ENCODE measurements around the gene NR1H2. TPM values are rescaled to one million over a fixed set of nuclear protein-coding genes. Genes with fewer than 3 reads are reported as not detected.
"Not testable (repeated sequence)": the region's sequence is repeated elsewhere in the genome, so short reads cannot be mapped to it uniquely, and the experiment has no call there.

NR1H2 gene
- total RNA-seq, 2 experiments from 2014 or later = 73.9 to 75.6 TPM

DNA sequence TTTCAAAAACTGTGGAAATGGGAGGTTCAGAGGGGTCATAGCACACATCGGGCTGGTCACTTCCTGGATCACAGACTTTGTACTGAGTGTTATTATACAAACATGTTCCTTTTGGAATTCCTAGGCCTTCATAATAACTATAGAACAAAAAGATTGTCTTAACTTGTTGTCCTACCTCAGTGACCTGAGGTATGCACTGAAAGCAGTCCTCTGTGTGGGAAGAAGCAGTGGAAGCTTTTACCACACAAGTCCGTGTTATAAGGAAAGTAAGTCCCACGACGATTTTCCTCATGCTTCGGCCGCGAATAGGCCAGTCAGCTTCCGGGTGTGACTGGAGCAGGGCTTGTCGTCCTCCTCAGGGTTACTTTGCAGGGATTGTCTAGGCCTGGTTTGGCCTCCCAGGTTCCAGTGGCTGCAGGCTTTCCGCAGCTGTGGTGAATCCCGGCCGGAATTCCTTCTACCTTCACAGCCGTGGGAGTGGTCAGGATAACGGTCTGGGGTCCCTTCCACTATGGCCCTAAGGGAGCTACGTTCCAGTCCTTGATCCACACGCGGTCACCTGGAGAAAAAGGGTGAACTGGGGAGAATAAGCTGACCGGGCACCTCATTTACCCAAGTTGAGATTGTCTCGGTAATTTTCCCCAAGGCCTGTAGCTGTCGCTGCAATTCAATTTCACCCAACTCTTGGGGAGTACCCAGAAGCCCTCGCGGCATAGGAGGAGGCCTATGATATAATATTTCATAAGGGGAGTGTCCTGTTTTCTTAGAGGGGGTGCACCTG, 26.8 kb upstream of the NR1H2 start:
- Mint-ChIP-seq H3K4me3 (no peak overlapping the region), H3K27me3 (no peaks in the 10 kb centered on the region), H3K9me3 (peaks cover 6% of the 10 kb centered on the region), H3K27ac (no peak overlapping the region), H3K36me3 (peaks cover 9% of the 10 kb centered on the region), H3K4me1 (ENCODE audit: low read depth) (peaks cover 39% of the 10 kb centered on the region)
- ChIA-PET CTCF (interaction anchor here (1.1 kb wide), 1 partner anchor 21 kb away, joined by 3 read pairs; the partner anchor contains the start of gene KCNC3), POLR2A (no interaction called here)
- intact Hi-C loops (cut with micrococcal nuclease) = no loop called here
- DNase-seq = no peak

DNA sequence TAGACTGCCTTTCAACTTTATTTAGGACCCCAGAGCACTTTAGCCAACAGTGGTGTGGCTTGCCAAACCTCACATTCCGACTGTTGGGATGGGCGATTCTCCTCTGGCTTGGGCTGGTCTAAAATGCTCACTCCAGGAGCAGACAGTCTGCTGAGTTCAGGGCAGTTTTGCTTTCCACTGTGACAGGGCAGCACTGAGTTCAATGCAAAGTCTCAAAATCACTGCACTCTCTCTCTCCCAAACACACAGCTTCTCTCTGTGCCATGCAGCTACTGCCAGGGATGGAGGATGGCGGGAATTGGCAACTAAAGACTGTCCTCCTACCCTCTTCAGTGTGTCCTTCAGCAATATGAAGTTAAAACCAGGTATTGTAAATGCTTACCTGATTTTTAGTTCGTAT, 24.0 kb upstream of the NR1H2 start:
- Mint-ChIP-seq H3K27me3 (no peaks in the 10 kb centered on the region), H3K4me3 (no peak overlapping the region), H3K36me3 (no peaks in the 10 kb centered on the region), H3K27ac (no peak overlapping the region), H3K4me1 (ENCODE audit: low read depth) (peaks cover 24% of the 10 kb centered on the region), H3K9me3 (no peaks in the 10 kb centered on the region)
- CTCF ChIA-PET = interaction anchor here (0.7 to 1.0 kb wide), 4 partner anchors 12 to 127 kb away, joined by 3 read pairs; no protein-coding TSS in a partner anchor
- DNase-seq = no peak
- POLR2A ChIA-PET = interaction anchor here (0.6 to 1.3 kb wide), 2 partner anchors 23 to 33 kb away, joined by 3 read pairs; partner anchors contain the start of gene KCNC3
- intact Hi-C loops (cut with micrococcal nuclease) = no loop called here

DNA sequence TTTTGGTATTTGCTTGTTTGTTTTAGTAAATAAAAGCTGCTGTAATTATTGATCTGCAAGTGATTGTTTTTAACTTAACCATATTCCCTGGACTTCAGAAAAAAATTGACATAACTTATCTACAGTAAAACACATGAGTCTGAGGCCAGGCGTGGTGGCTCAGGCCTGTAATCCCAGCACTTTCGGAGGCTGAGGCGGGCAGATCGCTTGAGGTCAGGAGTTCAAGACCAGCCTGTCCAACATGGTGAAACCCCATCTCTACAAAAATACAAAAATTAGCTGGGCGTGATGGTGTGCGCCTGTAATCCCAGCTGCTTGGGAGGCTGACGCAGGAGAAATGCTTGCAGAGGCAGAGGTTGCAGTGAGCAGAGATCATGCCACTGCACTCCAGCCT, 22.8 kb upstream of the NR1H2 start:
- H3K36me3 Mint-ChIP-seq; DNase-seq; H3K27me3 Mint-ChIP-seq; POLR2A ChIA-PET; H3K9me3 Mint-ChIP-seq; H3K4me3 Mint-ChIP-seq; H3K27ac Mint-ChIP-seq; intact Hi-C loops (cut with micrococcal nuclease): not testable (repeated sequence)
- CTCF ChIA-PET = interaction anchor here (0.6 to 0.7 kb wide), 2 partner anchors 114 to 773 kb away, joined by 3 to 4 read pairs; partner anchors contain the start of gene NOSIP
- H3K4me1 Mint-ChIP-seq (ENCODE audit: low read depth) = peaks cover 21% of the 10 kb centered on the region

- ChIA-PET CTCF (interaction anchor here (0.6 to 2.8 kb wide), 34 partner anchors 10 to 565 kb away, joined by 3 to 60 read pairs (median 5); partner anchors contain the start of genes JOSD2, KCNC3, NAPSA and NR1H2), POLR2A (interaction anchor here (1.0 to 2.7 kb wide), 7 partner anchors 12 to 120 kb away, joined by 3 to 12 read pairs (median 5); partner anchors contain the start of genes GARIN5A, NR1H2 and POLD1)
- no peaks in the 10 kb centered on the region for H3K9me3 Mint-ChIP-seq
- H3K36me3 Mint-ChIP-seq = peaks cover 33% of the 10 kb centered on the region
- intact Hi-C loops (cut with micrococcal nuclease) = loop anchor here (1.0 to 5.0 kb wide), 6 partner anchors 12 to 426 kb away; partner anchors contain the start of gene NR1H2
- peak overlapping the region; percentile 93 for H3K27ac Mint-ChIP-seq
- DNase-seq = no peak
- no peaks in the 10 kb centered on the region for H3K27me3 Mint-ChIP-seq
- peaks cover 46% of the 10 kb centered on the region for H3K4me1 Mint-ChIP-seq (ENCODE audit: low read depth)
- peak overlapping the region; percentile 81 for H3K4me3 Mint-ChIP-seq
These were observed 19.5 kb upstream of the NR1H2 start for GRCh38 chr19:50356691-50357177.

DNA sequence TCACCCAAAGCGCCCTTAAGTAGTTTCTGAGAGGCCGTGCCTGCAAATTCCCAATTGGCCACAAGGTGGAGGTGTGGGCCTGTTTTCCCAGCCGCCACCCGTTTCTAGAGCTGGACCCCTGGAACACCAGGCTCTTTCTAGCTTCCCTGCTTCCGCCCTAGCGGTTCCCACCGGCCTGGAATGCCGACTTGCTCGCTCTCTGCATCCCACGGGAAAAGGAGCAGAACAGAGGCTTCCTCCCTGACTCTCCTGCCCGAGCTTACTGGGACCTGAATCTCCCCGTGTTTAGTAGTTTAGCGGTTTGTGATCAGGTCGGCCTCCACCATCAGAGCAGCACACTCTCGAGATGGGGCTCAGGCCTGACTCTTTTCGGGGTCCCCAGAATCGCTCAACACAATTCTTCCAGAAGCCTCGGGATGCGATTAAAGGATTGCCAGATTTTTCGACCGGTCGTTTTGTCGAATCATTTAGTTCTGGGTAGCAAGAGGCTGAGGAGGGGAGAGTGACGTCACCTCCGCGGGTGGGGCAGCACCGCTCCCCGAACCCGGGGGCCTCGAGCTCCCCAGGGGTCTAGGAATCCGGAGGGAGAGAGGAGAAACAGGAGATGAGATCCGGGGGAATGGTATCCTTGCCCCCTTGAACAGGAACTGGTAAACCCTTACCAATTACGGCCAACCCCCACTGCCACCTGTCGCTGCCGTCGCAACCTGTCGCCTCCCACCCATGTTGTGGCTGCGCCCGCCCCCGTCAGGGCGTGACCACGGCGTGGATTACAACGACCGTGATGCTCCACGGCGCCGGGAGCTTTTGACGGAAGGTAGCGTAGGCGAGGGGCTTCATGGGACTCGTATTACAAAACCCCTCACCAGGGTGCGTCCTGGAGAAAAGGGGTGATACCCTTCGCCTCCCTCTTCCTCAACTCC, 18.8 kb upstream of the NR1H2 start:
- peaks cover 53% of the 10 kb centered on the region for H3K4me1 Mint-ChIP-seq (ENCODE audit: low read depth)
- intact Hi-C loops (cut with micrococcal nuclease) = loop anchor here (1.0 to 5.0 kb wide), 6 partner anchors 11 to 425 kb away; partner anchors contain the start of gene NR1H2
- H3K27me3 Mint-ChIP-seq = no peaks in the 10 kb centered on the region
- peak; percentile 92 for DNase-seq
- H3K27ac Mint-ChIP-seq = peak overlapping the region; percentile 93
- no peaks in the 10 kb centered on the region for H3K9me3 Mint-ChIP-seq
- H3K36me3 Mint-ChIP-seq = peaks cover 39% of the 10 kb centered on the region
- ChIA-PET POLR2A (interaction anchor here (0.6 to 2.7 kb wide), 11 partner anchors 10 to 154 kb away, joined by 3 to 12 read pairs (median 3); partner anchors contain the start of genes GARIN5A, JOSD2, NR1H2 and POLD1), CTCF (interaction anchor here (0.6 to 2.8 kb wide), 35 partner anchors 11 to 565 kb away, joined by 3 to 60 read pairs (median 5); partner anchors contain the start of genes JOSD2, KCNC3, NAPSA and NR1H2)
- H3K4me3 Mint-ChIP-seq = peak overlapping the region; percentile 81

DNA sequence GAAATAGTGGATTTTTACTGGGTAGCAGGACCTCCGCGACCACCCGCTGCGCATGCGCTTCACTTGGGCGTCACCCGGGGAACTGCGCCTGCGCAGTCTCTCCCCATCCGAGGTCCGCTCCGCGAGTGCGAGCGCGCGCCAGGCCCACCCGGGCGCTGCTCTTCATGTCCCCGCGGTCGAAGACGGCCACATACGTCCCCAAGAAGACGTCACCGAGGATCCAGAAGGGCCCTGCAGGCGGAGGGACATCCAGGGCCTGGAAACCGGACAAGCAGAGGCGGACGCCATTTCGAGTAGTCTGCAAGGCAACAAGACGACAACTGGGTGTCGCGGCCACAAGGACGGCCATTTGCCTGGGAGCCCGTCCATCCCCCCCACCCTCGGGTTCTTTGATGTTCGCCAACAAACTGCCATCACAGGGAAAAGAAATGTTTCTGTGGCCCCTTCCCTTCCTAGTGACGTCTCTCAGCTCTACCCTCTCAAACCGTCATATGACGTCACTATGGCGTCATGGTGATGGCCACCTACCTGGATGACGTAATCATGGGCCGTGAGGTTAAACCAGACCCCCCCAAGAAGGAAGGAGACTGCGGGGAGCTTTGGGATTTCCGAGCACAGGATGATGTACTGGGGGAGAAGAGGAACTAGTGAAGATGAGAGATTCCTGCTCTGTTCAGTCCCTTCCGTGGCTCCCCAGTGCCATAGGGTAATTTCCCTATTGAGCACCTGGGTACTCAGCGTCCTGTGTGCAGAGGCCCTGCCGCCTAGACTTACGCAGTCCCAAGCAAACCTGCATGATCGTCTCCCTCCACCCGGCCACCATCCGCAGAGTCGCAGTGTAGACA, 17.6 kb upstream of the NR1H2 start:
- ChIA-PET CTCF (interaction anchor here (1.4 to 2.8 kb wide), 8 partner anchors 9 to 424 kb away, joined by 4 to 60 read pairs (median 11); partner anchors contain the start of genes KCNC3, NAPSA, NR1H2 and POLD1), POLR2A (interaction anchor here (1.2 to 2.7 kb wide), 4 partner anchors 10 to 33 kb away, joined by 3 to 12 read pairs (median 8); partner anchors contain the start of gene POLD1)
- Mint-ChIP-seq H3K36me3 (peaks cover 42% of the 10 kb centered on the region), H3K27me3 (no peaks in the 10 kb centered on the region), H3K9me3 (no peaks in the 10 kb centered on the region), H3K4me1 (ENCODE audit: low read depth) (peaks cover 65% of the 10 kb centered on the region), H3K4me3 (peak overlapping the region; percentile 81), H3K27ac (peak overlapping the region; percentile 93)
- peak; percentile 82 for DNase-seq
- intact Hi-C loops (cut with micrococcal nuclease) = loop anchor here (5.0 kb wide), 2 partner anchors 199 to 424 kb away; no protein-coding TSS in a partner anchor

DNA sequence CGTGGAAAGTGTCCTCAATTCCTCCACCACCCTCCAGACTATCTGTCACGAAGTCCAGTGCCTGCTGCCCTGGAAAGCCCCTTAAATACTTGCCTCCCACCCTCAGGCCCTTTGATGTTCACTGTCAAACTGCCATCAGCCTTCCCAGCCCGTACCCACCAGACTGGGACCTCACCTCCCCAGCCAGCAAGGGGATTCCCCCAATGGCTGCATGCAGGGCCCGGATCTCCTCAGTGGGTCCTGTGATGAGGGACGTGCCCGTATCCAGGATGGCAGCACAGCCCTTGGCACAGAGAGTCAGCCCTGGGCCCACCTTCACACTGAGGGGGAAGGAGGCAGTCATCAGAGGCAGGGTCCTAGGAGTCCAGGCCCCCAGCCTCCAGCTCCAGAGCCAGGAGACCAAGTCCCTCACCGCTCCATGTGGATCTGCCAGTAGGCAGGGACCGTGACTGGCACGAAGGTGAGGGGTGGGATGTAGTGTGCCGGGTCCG, 16.9 kb upstream of the NR1H2 start:
- ChIA-PET POLR2A (interaction anchor here (2.7 kb wide), 1 partner anchor 9 kb away, joined by 12 read pairs; no protein-coding TSS in a partner anchor), CTCF (interaction anchor here (1.4 kb wide), 1 partner anchor 10 kb away, joined by 4 read pairs; no protein-coding TSS in a partner anchor)
- no peaks in the 10 kb centered on the region for H3K27me3 Mint-ChIP-seq
- H3K4me3 Mint-ChIP-seq = peak overlapping the region; percentile 81
- DNase-seq = no peak
- H3K4me1 Mint-ChIP-seq (ENCODE audit: low read depth) = peaks cover 67% of the 10 kb centered on the region
- H3K9me3 Mint-ChIP-seq = no peaks in the 10 kb centered on the region
- peak overlapping the region; percentile 93 for H3K27ac Mint-ChIP-seq
- peaks cover 42% of the 10 kb centered on the region for H3K36me3 Mint-ChIP-seq
- intact Hi-C loops (cut with micrococcal nuclease) = loop anchor here (5.0 kb wide), 2 partner anchors 198 to 423 kb away; no protein-coding TSS in a partner anchor

DNA sequence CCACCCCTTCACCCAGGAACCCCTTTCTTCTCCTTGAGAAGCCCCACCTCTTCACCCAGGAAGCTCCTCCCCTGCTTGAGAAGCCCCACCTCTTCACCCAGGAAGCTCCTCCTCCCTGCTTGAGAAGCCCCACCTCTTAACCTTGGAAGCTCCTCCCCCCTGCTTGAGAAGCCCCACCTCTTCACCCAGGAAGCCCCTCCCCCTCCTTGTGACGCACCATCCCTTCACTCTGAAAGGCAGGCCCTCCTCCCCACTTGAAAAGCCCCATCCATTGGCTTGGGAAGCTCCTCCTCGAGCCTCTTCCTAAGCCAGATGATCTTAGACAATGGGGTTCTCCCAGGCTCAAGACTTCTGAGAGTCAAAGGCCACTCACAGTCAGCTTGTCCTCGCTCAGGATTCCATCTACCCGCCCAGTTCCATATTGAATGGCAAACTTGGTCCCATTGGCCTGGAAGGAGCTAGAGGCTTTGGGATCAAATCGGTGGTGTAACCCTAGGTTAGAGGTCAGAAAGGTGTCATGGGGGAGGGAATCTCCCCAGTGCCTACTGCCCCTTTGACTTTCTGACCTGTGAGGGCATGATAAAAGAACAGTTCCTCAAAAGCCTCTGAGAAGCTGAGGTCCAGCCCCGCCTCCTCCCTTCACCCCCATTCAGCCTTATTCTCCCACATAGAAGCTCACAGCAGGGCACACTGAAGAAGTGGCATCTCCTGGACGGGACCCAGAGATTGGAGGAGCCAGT, 14.8 kb upstream of the NR1H2 start:
- H3K4me1 Mint-ChIP-seq (ENCODE audit: low read depth) = peaks cover 81% of the 10 kb centered on the region
- H3K36me3 Mint-ChIP-seq = peaks cover 42% of the 10 kb centered on the region
- ChIA-PET POLR2A (interaction anchor here (1.3 to 1.7 kb wide), 2 partner anchors 15 to 23 kb away, joined by 3 to 4 read pairs; partner anchors contain the start of genes NR1H2 and POLD1), CTCF (interaction anchor here (1.0 to 1.7 kb wide), 2 partner anchors 15 to 99 kb away, joined by 3 to 4 read pairs; partner anchors contain the start of gene NR1H2)
- DNase-seq = peak; percentile 68
- intact Hi-C loops (cut with micrococcal nuclease) = loop anchor here (2.0 kb wide), 1 partner anchor 33 kb away; the partner anchor contains the start of gene KCNC3
- H3K27me3 Mint-ChIP-seq = no peaks in the 10 kb centered on the region
- H3K9me3 Mint-ChIP-seq = no peaks in the 10 kb centered on the region
- peak overlapping the region; percentile 93 for H3K27ac Mint-ChIP-seq
- H3K4me3 Mint-ChIP-seq = peak overlapping the region; percentile 46

GRCh38 chr19:50362030-50362412, 14.2 kb upstream of the NR1H2 start:
- DNase-seq = peak; percentile 51
- Mint-ChIP-seq H3K9me3 (no peaks in the 10 kb centered on the region), H3K4me1 (ENCODE audit: low read depth) (peaks cover 81% of the 10 kb centered on the region), H3K27me3 (no peaks in the 10 kb centered on the region), H3K36me3 (peaks cover 42% of the 10 kb centered on the region), H3K4me3 (peak overlapping the region; percentile 46), H3K27ac (peak overlapping the region; percentile 93)
- ChIA-PET CTCF (no interaction called here), POLR2A (interaction anchor here (1.0 to 1.7 kb wide), 3 partner anchors 14 to 54 kb away, joined by 3 to 4 read pairs (median 3); partner anchors contain the start of genes NR1H2 and POLD1)
- intact Hi-C loops (cut with micrococcal nuclease) = loop anchor here (2.0 kb wide), 1 partner anchor 33 kb away; the partner anchor contains the start of gene KCNC3
